SK-N-MC (cell line): ENCODE data around the gene ADAMTS6.

ENCODE experiments used
- DNase-seq: peaks from one replicate; pipeline ENCODE4 v3.0.0-alpha.2; 2011; ENCODE audit warnings: low read depth, low spot score
- H3K27ac ChIP-seq: fragments of 200-600 bp; sonication (generic); 2 replicates; pipeline ENCODE4 v1.5.1; 2016; ENCODE audit warnings: mixed run types
- H3K36me3 ChIP-seq: fragments of 200-600 bp; sonication (generic); 2 replicates; pipeline ENCODE4 v1.6.1; 2017; ENCODE audit warnings: antibody characterized with exemption, low read length, mixed read lengths; ENCODE audit not compliant: insufficient read depth
- H3K4me3 ChIP-seq: fragments of 200-600 bp; sonication (generic); 2 replicates; pipeline ENCODE4 v1.5.1; 2016
- H3K9ac ChIP-seq: fragments of 200-600 bp; sonication (generic); 2 replicates; pipeline ENCODE4 v1.8.0; 2017; ENCODE audit warnings: mixed run types, mixed read lengths; ENCODE audit not compliant: insufficient read length
- H3K9me3 ChIP-seq: fragments of 200-600 bp; sonication (generic); 2 replicates; pipeline ENCODE4 v1.6.1; 2017; ENCODE audit warnings: low read depth, mild to moderate bottlenecking, antibody characterized with exemption, low read length, moderate library complexity, mixed read lengths
- EZH2 ChIP-seq: fragments of 200-600 bp; sonication (generic); IDR thresholded peaks from one replicate; pipeline ENCODE4 v1.6.1; 2017; ENCODE audit warnings: antibody characterized with exemption
- FOXP2 ChIP-seq: optimal IDR thresholded peaks from 2 replicates; pipeline ENCODE3; 2011; ENCODE audit warnings: mild to moderate bottlenecking, moderate library complexity; ENCODE audit not compliant: insufficient read depth; ENCODE audit errors: extremely low read length, control extremely low read depth
- POLR2AphosphoS5 ChIP-seq: IDR thresholded peaks from 2 replicates; pipeline ENCODE4 v1.6.1; 2012; ENCODE audit warnings: mild to moderate bottlenecking, low read depth, low read length, borderline replicate concordance

The ADAMTS6 gene

GRCh38 chr5:65485405-65485804 lies 3.7 kb upstream of the ADAMTS6 start:
- Histone ChIP-seq H3K36me3 (no peaks in the 10 kb centered on the region), H3K9ac (no peak overlapping the region), H3K4me3 (no peak overlapping the region), H3K9me3 (no peaks in the 10 kb centered on the region), H3K27ac (no peak overlapping the region)
- no peak for TF ChIP-seq EZH2
- TF ChIP-seq FOXP2 = no peak
- no peak for TF ChIP-seq POLR2AphosphoS5
- no peak for DNase-seq

GRCh38 chr5:65483546-65484346 lies 2.0 kb upstream of the ADAMTS6 start:
- TF ChIP-seq EZH2 = no peak
- TF ChIP-seq FOXP2 = no peak
- TF ChIP-seq POLR2AphosphoS5 = no peak

GRCh38 chr5:65482736-65483545 lies 1.2 kb upstream of the ADAMTS6 start:
- H3K9me3 ChIP-seq = no peaks in the 10 kb centered on the region
- H3K27ac ChIP-seq = peak overlapping the region; percentile 43; the same call in 1 of the 2 replicates
- TF ChIP-seq POLR2AphosphoS5 = no peak
- peak overlapping the region; percentile 80 for H3K4me3 ChIP-seq
- no peak for DNase-seq
- no peaks in the 10 kb centered on the region for H3K36me3 ChIP-seq
- peak overlapping the region; percentile 65 for H3K9ac ChIP-seq

More at GRCh38 chr5:65483546-65484346, 2.0 kb upstream of the ADAMTS6 start:
- peak overlapping the region; percentile 80 for H3K4me3 ChIP-seq
- H3K36me3 ChIP-seq = no peaks in the 10 kb centered on the region
- peak overlapping the region; percentile 43; the same call in 1 of the 2 replicates for H3K27ac ChIP-seq
- no peaks in the 10 kb centered on the region for H3K9me3 ChIP-seq
- DNase-seq = no peak
- no peak overlapping the region for H3K9ac ChIP-seq

GRCh38 chr5:65482296-65482735 lies 596 bp upstream of the ADAMTS6 start:
- Histone ChIP-seq H3K27ac (peak overlapping the region; percentile 38), H3K9ac (peak overlapping the region; percentile 65), H3K36me3 (no peaks in the 10 kb centered on the region), H3K4me3 (peak overlapping the region; percentile 80), H3K9me3 (no peaks in the 10 kb centered on the region)
- DNase-seq = no peak
- no peak for TF ChIP-seq POLR2AphosphoS5
- no peak for TF ChIP-seq EZH2
- no peak for TF ChIP-seq FOXP2

GRCh38 chr5:65481171-65481581 lies 544 bp downstream of the ADAMTS6 start:
- Histone ChIP-seq H3K9ac (peak overlapping the region; percentile 61), H3K27ac (no peak overlapping the region)
- TF ChIP-seq FOXP2 (no peak), POLR2AphosphoS5 (no peak), EZH2 (no peak)

GRCh38 chr5:65480306-65480865 lies 1.3 kb downstream of the ADAMTS6 start:
- no peaks in the 10 kb centered on the region for H3K9me3 ChIP-seq
- DNase-seq = no peak
- peak overlapping the region; percentile 61 for H3K9ac ChIP-seq
- H3K27ac ChIP-seq = no peak overlapping the region; the same call in 1 of the 2 replicates
- no peaks in the 10 kb centered on the region for H3K36me3 ChIP-seq
- H3K4me3 ChIP-seq = peak overlapping the region; percentile 80
- TF ChIP-seq FOXP2 (no peak), EZH2 (no peak), POLR2AphosphoS5 (no peak)

More at GRCh38 chr5:65481171-65481581, 544 bp downstream of the ADAMTS6 start:
- no peak for DNase-seq
- H3K4me3 ChIP-seq = peak overlapping the region; percentile 80
- H3K36me3 ChIP-seq = no peaks in the 10 kb centered on the region
- no peaks in the 10 kb centered on the region for H3K9me3 ChIP-seq

GRCh38 chr5:65479527-65479926 lies 2.2 kb downstream of the ADAMTS6 start:
- DNase-seq = no peak
- Histone ChIP-seq H3K27ac (no peak overlapping the region), H3K4me3 (no peak overlapping the region), H3K9ac (no peak overlapping the region), H3K9me3 (no peaks in the 10 kb centered on the region), H3K36me3 (no peaks in the 10 kb centered on the region)
- TF ChIP-seq POLR2AphosphoS5 (no peak), FOXP2 (no peak), EZH2 (no peak)

GRCh38 chr5:65478336-65478735 lies 3.4 kb downstream of the ADAMTS6 start:
- H3K9me3 ChIP-seq = no peaks in the 10 kb centered on the region
- TF ChIP-seq FOXP2 (no peak), EZH2 (no peak), POLR2AphosphoS5 (no peak)
- no peaks in the 10 kb centered on the region for H3K36me3 ChIP-seq
- no peak overlapping the region for H3K9ac ChIP-seq
- H3K4me3 ChIP-seq = no peak overlapping the region
- no peak for DNase-seq
- H3K27ac ChIP-seq = no peak overlapping the region
